Osteocyte (in vitro differentiated cells): ENCODE measurements around the gene MCF2L2. TPM values are rescaled to one million over a fixed set of nuclear protein-coding genes. Genes with fewer than 3 reads are reported as not detected.

Experiments
- DNase-seq: peaks from one replicate; pipeline ENCODE4 v3.0.0; 2021; ENCODE audit warnings: mixed read lengths; ENCODE audit not compliant: unreplicated experiment; ENCODE audit errors: extremely low spot score
- H3K27ac Mint-ChIP-seq: one replicate; pipeline ENCODE4 v1.8.0; 2021; ENCODE audit warnings: mild to moderate bottlenecking, mixed read lengths; ENCODE audit not compliant: unreplicated experiment
- H3K27me3 Mint-ChIP-seq: one replicate; pipeline ENCODE4 v1.8.0; 2021; ENCODE audit warnings: mixed read lengths; ENCODE audit not compliant: unreplicated experiment
- H3K36me3 Mint-ChIP-seq: one replicate; pipeline ENCODE4 v1.8.0; 2021; ENCODE audit warnings: mixed read lengths; ENCODE audit not compliant: unreplicated experiment
- H3K4me1 Mint-ChIP-seq: one replicate; pipeline ENCODE4 v1.8.0; 2021; ENCODE audit warnings: mixed read lengths; ENCODE audit not compliant: unreplicated experiment
- H3K4me3 Mint-ChIP-seq: one replicate; pipeline ENCODE4 v1.8.0; 2021; ENCODE audit warnings: mild to moderate bottlenecking, moderate library complexity, mixed read lengths; ENCODE audit not compliant: unreplicated experiment
- H3K9me3 Mint-ChIP-seq: one replicate; pipeline ENCODE4 v1.8.0; 2021; ENCODE audit warnings: mixed read lengths; ENCODE audit not compliant: unreplicated experiment
- CTCF ChIP-seq: fragments of 200-600 bp; sonication (generic); IDR thresholded peaks from 2 replicates; pipeline ENCODE4 v1.5.0; 2021; ENCODE audit warnings: antibody characterized with exemption, mild to moderate bottlenecking, moderate library complexity
- total RNA-seq: library from RNA; stranded (reverse); gene quantifications from 2 replicates; pipeline ENCODE4 v1.2.1, GENCODE V29; 2021

Gene MCF2L2
- total RNA-seq, 1 donor from 2014 or later: 1.7 TPM

DNA sequence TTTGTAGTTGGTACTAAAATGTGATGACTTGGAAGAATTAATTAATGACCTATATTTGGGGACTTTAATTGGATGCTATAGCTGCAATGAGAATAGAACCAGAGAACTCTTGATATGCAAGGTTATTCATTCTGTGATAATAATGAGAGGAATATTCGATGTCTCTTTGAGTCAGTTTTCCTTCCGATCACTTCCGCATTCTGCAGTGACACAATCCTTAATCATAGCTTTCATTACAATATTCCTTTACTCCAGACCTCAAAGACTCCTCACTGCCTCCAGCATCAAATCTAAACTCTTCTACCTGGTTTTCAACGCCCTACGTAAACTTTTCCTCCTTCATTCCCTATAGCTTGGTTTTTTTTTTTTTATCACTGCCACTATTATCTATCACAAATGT is 153.8 kb downstream of the MCF2L2 start:
- no peak overlapping the region for H3K4me3 Mint-ChIP-seq
- no peaks in the 10 kb centered on the region for H3K9me3 Mint-ChIP-seq
- H3K36me3 Mint-ChIP-seq: peaks cover 10% of the 10 kb centered on the region
- no peak for TF ChIP-seq CTCF
- no peak for DNase-seq
- no peaks in the 10 kb centered on the region for H3K27me3 Mint-ChIP-seq
- peak overlapping the region; percentile 81 for H3K27ac Mint-ChIP-seq
- H3K4me1 Mint-ChIP-seq: peaks cover 30% of the 10 kb centered on the region

GRCh38 chr3:183272791-183273190 is 155.6 kb downstream of the MCF2L2 start:
- DNase-seq: no peak

GRCh38 chr3:183272142-183272541 is 156.3 kb downstream of the MCF2L2 start:
- no peak for DNase-seq
- Mint-ChIP-seq H3K9me3 (no peaks in the 10 kb centered on the region), H3K4me3 (no peak overlapping the region), H3K27me3 (no peaks in the 10 kb centered on the region), H3K27ac (no peak overlapping the region), H3K36me3 (peaks cover 10% of the 10 kb centered on the region), H3K4me1 (peaks cover 24% of the 10 kb centered on the region)
- no peak for TF ChIP-seq CTCF

More at GRCh38 chr3:183272791-183273190, 155.6 kb downstream of the MCF2L2 start:
- H3K27me3 Mint-ChIP-seq: no peaks in the 10 kb centered on the region
- H3K27ac Mint-ChIP-seq: no peak overlapping the region
- no peaks in the 10 kb centered on the region for H3K9me3 Mint-ChIP-seq
- H3K4me3 Mint-ChIP-seq: no peak overlapping the region
- no peak for TF ChIP-seq CTCF
- H3K4me1 Mint-ChIP-seq: peaks cover 24% of the 10 kb centered on the region
- H3K36me3 Mint-ChIP-seq: peaks cover 10% of the 10 kb centered on the region

- Mint-ChIP-seq H3K27me3 (no peaks in the 10 kb centered on the region), H3K36me3 (peaks cover 13% of the 10 kb centered on the region), H3K4me3 (no peak overlapping the region), H3K4me1 (peaks cover 15% of the 10 kb centered on the region), H3K9me3 (no peaks in the 10 kb centered on the region), H3K27ac (no peak overlapping the region)
- TF ChIP-seq CTCF: no peak
- DNase-seq: no peak
Measured at GRCh38 chr3:183270344-183270743, 158.1 kb downstream of the MCF2L2 start.

GRCh38 chr3:183269345-183269744 is 159.1 kb downstream of the MCF2L2 start:
- Mint-ChIP-seq H3K9me3 (no peaks in the 10 kb centered on the region), H3K4me3 (no peak overlapping the region), H3K27ac (no peak overlapping the region), H3K4me1 (peaks cover 5% of the 10 kb centered on the region), H3K27me3 (no peaks in the 10 kb centered on the region), H3K36me3 (peaks cover 8% of the 10 kb centered on the region)
- TF ChIP-seq CTCF: no peak
- no peak for DNase-seq
